Medulla oblongata (tissue), 1 donor: Measurements from ENCODE around the gene CNGB1.
"Not testable (repeated sequence)": the region's sequence is repeated elsewhere in the genome, so short reads cannot be mapped to it uniquely, and the experiment has no call there.

Experiments used
- DNase-seq: peaks from one replicate; pipeline ENCODE4 v3.0.0-alpha.2; 2015; ENCODE audit errors: extremely low spot score

The CNGB1 gene

DNA sequence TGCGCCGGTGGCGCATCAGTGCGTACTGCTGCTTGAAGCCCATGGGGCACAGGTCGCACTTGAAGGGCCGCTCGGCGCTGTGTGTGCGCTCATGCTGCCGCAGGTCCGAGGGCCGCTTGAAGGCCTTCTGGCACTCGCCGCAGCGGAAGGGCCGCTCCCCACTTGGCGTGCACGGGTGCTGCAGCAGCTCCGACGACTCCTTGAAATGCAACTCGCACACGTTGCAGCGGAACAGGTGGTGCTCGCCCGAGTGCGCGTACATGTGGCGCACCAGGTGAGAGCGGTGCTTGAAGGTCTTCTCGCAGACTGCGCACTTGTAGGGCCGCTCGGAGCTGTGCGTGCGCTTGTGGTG, 26.2 kb upstream of the CNGB1 start:
- DNase-seq = no peak

DNA sequence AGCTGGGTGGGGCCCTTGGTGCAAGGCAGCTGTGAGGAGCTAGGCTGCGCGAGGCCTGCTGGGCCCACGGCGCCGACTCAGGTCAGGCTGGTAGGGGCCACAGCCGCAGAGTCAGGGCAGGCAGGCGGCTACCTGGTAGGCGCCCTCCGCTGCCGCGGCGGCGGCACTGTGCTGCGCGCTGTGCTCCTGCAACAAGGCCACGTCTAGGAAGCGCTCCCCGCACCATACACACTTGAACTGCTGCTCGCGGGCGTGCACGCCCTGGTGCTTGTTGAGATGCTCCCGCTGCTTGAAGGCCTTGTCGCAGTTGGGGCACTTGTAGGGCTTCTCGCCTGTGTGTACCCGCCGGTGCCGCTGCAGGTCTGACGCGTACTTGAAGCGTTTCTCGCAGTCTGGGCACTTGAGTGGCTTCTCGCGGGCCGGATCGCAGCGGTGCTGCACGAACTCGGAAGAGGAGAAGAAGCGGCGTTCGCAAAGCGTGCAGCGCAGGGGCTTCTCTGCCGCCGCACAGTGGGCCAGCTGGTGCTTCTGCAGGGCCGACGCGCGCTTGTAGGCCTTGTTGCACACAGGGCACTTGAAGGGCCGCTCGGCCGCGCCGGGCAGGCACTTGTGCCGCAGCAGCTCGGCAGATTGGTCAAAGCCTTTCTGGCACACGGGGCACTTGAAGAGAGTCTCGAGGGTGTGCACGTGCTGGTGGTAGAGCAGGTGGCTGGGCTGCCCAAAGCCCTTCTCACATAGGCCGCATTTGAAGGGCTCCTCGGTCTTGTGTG, 25.7 kb upstream of the CNGB1 start:
- no peak for DNase-seq

- no peak for DNase-seq
These were observed 24.9 kb upstream of the CNGB1 start for GRCh38 chr16:57995721-57996405.

GRCh38 chr16:57994778-57995177, 23.9 kb upstream of the CNGB1 start:
- DNase-seq = peak; percentile 26

GRCh38 chr16:57994361-57994760, 23.4 kb upstream of the CNGB1 start:
- DNase-seq = no peak

- DNase-seq = no peak
These were observed 23.0 kb upstream of the CNGB1 start for GRCh38 chr16:57993897-57994296.

GRCh38 chr16:57993438-57993837, 22.5 kb upstream of the CNGB1 start:
- no peak for DNase-seq

GRCh38 chr16:57992084-57992483, 21.2 kb upstream of the CNGB1 start:
- DNase-seq = no peak

DNA sequence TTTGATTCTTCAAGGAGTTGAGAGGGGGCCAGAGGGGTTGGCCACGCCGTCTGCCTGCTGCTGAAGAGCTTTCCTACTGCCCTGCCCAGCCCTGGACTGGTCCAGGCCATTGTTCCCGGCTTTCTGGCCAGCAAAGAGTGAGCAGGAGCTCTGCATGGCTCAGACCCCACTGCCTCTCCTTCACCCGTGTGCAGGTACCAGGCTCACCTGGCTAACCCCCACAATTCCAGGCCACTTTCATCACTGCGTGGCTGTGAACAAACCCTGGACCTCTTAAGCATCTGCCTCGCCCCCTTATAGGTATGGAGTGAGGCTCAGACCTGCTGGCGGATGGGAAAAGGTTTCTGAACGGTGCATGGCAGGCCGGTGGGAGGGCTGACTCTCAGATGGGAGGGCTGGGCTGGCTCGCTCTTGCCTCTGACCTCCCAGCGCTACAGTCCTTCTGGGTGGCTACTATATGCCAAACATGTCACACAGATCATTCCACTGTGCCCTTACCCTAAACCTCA, 20.7 kb upstream of the CNGB1 start:
- no peak for DNase-seq

- peak; percentile 44 for DNase-seq
These were observed 18.0 kb upstream of the CNGB1 start for GRCh38 chr16:57988929-57989328.

DNA sequence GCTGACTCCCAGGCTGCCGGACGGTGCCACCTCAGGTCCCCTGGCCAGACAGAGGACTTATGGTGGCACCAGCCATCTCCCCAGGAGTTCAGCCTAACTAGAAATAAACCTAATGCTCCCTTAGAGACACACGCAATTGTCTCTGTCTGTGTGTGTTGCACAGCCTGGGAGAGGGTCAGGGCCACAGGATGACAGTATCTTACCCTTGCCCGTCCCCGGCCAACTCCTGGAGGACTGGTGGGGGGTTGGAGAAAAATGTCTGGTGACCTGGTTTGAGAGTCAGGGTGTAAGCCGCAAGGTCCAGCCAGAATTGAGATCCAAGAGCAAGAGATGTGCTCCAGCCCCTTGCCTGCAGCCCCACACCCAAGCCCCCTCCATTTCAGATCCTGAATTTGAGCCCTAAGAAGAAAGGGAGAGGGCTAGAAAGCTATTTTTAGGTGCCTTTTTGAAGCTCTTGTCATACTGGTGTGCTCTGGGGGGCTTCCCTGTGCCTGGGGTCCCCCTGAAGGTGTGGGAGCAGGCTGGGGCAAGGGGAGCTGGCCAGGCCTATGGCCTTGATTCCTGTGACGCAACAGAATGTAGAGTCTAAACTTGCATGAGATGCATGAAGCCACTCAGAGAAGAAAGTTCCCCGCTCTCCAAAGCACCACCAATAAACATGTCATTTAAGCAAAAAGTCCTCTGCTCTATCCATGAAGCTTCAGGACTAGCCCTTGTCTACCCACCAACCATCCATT, 16.7 kb upstream of the CNGB1 start:
- no peak for DNase-seq

GRCh38 chr16:57986196-57986595, 15.3 kb upstream of the CNGB1 start:
- no peak for DNase-seq

DNA sequence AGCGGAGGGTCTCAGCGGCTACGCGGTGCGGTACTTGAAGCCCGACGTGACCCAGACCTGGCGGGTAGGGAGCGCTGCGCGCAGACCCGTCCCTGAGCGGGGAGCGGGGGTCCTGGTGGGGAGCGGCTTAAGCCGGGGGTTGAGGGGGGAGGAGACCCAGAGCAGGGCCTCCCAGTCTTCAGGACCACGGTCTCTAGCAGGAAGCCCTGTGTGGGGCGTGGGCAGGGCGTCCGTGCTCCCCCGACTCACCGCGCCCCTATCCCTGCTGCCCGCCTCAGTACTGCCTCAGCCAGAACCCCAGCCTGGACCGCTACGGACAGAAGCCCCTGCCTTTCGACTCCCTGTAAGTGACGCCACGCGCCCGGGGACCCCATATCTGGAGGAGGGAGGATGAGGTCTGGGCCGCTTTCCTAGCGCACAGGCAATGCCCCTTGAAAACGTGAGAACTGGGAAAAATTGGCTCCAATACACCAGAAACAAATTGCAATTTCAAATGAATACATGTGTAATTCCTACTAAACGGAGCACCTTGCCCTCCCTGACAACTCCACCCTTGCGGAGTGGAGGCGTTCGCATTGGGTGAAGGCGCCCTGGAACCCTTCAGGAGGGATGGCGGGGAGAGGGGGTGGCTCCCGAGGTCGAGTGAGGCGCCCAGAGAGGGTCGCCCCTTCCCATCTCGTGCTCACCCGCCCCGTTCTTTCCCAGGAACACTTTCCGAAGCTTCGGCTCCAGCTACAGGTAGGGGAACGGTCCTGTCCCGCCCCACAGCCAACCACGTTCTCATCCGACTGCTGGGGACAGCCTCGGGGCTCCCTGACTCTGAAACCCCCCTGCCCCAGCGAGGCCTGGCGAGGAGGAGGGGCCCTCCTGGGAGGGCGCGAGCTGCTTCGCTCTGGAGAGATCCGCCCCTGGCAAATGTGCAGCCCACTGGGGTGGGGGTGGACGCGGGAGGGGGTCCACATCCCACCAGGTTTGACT, 14.6 kb upstream of the CNGB1 start:
- no peak for DNase-seq

GRCh38 chr16:57984443-57985203, 13.7 kb upstream of the CNGB1 start:
- DNase-seq = peak; percentile 22

DNA sequence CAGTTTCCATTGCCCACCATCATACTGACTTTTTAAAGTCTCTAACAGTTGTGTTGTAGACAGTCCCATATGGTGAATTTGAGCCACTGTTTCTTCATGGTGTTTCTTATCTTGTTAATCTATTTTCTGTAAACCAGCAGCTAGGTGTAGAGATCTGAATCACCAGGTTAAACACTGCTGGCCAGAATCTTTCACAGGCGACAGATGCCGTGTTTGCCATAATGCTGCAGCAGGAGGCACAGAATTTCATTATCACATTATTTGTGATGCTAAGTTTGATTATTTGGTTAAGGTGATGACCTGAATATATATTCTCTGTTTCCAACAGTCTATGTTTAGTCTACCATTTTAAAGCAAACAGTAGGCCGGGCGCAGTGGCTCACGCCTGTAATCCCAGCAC, 11.5 kb upstream of the CNGB1 start:
- DNase-seq = no peak

- no peak for DNase-seq
These were observed 10.7 kb upstream of the CNGB1 start for GRCh38 chr16:57981636-57982035.

DNA sequence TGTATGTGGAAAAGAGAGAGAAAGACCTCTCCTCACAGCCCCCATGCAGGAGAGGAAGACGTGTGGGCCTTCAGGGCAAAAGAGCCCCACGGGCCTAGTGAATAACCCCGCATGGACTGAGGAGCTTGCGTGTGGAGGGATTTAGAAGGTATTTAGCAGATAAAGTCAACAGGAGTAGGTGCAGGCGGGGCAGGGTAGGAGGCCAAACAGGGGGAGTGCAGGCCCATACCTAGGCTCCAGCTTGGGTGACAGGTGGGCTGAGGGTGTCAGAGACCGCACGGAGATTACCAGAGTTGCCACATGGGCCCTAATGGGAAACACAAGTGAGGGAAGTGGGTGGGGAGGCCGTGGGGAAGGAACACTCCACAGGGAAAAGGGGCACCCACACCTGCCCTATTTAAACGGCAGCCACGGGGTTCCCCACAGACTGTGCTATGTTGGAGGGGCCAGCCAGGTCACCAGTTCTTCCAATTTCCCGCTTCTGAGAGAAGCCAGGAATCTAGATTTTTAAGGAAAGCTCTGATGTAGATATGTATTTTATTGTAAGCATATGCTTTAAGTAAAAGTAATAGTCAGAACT, 8.2 kb upstream of the CNGB1 start:
- no peak for DNase-seq

DNA sequence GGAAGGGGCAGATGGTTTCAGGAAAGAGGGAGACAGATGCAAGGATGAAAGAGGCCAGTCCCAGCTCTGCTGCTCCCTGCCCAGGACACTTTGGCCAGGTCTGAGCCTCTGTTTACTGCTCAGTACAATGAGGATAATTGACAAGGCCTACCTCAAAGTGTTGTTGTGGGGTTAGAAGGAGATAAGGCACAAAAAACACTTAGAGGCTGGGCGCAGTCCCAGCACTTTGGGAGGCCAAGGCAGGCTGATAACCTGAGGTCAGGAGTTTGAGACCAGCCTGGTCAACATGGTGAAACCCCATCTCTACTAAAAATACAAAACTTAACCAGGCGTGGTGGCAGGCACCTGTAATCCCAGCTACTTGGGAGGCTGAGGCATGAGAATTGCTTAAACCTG, 7.1 kb upstream of the CNGB1 start:
- not testable (repeated sequence) for DNase-seq

- no peak for DNase-seq
These were observed 6.6 kb upstream of the CNGB1 start for GRCh38 chr16:57977418-57978069.

DNA sequence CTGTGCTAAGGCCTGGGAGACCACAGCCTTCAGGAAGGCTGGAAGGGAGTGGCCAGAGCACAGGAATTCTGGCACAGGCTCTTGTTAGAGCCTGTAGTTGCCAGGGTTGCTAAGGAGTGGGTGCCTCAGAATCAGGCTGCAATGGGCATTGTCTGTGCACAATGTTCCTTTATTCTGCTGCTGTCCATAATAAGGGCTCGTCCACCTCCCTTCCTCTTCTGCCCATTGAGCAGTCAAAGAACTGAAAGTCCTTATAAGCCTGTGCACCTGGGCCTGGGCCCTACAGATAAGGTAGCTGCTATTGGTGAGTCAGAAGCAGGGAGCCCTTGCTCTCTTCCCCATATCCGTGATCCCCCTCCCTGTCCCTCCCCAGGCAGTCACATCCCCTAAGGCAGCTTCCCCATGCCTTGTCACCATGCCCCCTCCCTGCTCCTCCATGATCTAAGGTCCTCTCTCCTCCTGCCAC, 5.4 kb upstream of the CNGB1 start:
- DNase-seq = peak; percentile 87
